CD4-positive, alpha-beta memory T cell (primary cell): ENCODE data around the gene CALR. TPM values are rescaled to one million over a fixed set of nuclear protein-coding genes. Genes with fewer than 3 reads are reported as not detected.
"Not testable (repeated sequence)": the region's sequence is repeated elsewhere in the genome, so short reads cannot be mapped to it uniquely, and the experiment has no call there.

Experiments used
- CTCF ChIA-PET: fragments of 350-600 bp; sonication (Branson Sonifier 250); formaldehyde crosslinking; loops from one replicate; lab custom pipeline; 2021; ENCODE audit warnings: inconsistent platforms; ENCODE audit not compliant: partially characterized antibody; lab: Charles Lee
- POLR2A ChIA-PET: fragments of 350-600 bp; sonication (Branson Sonifier 250); formaldehyde crosslinking; loops from one replicate; lab custom pipeline; 2021; ENCODE audit not compliant: partially characterized antibody; lab: Charles Lee
- DNase-seq, 5 donors: peaks; one replicate each; pipeline versions ENCODE4 v3.0.0 to v3.0.0-alpha.2; 2020 to 2022; ENCODE audit warnings: mixed read lengths in 1 of 5
- H3K27ac ChIP-seq: one replicate; pipeline ENCODE4 v1.7.0; 2013; ENCODE audit warnings: low read depth, low read length
- H3K27me3 ChIP-seq: 2 replicates; pipeline ENCODE4 v1.7.0; 2013; ENCODE audit warnings: mild to moderate bottlenecking, low read length, moderate library complexity; ENCODE audit not compliant: insufficient read depth
- H3K36me3 ChIP-seq: 2 replicates; pipeline ENCODE4 v1.7.0; 2013; ENCODE audit warnings: mild to moderate bottlenecking, low read length, moderate library complexity; ENCODE audit not compliant: insufficient read depth
- H3K4me1 ChIP-seq: 2 replicates; pipeline ENCODE4 v1.7.0; 2013; ENCODE audit warnings: mild to moderate bottlenecking, low read length, moderate library complexity; ENCODE audit not compliant: insufficient read depth
- H3K4me3 ChIP-seq, 2 donors: one replicate each; pipeline ENCODE4 v1.7.0; 2013; ENCODE audit warnings: low read length in 2 of 2, mild to moderate bottlenecking in 1 of 2
- H3K9me3 ChIP-seq, 2 donors: one replicate each; pipeline ENCODE4 v1.7.0; 2013; ENCODE audit warnings: low read length in 2 of 2, control low read depth in 1 of 2; ENCODE audit not compliant: control insufficient read depth in 1 of 2
- H3K27ac Mint-ChIP-seq, 7 donors: one replicate each; pipeline ENCODE4 v1.8.0; 2020 to 2021; ENCODE audit warnings: mixed read lengths in 7 of 7, mild to moderate bottlenecking in 6 of 7, inconsistent platforms in 3 of 7, moderate library complexity in 3 of 7
- H3K27me3 Mint-ChIP-seq, 2 donors: one replicate each; pipeline ENCODE4 v1.8.0; 2020 to 2021; ENCODE audit warnings: mixed read lengths in 2 of 2
- H3K36me3 Mint-ChIP-seq, 2 donors: one replicate each; pipeline ENCODE4 v1.8.0; 2020 to 2021; ENCODE audit warnings: mixed read lengths in 2 of 2, inconsistent platforms in 1 of 2, mild to moderate bottlenecking in 1 of 2
- H3K4me1 Mint-ChIP-seq, 4 donors: one replicate each; pipeline ENCODE4 v1.8.0; 2020 to 2021; ENCODE audit warnings: mixed read lengths in 4 of 4, mild to moderate bottlenecking in 1 of 4
- H3K4me3 Mint-ChIP-seq, 8 donors: one replicate each; pipeline ENCODE4 v1.8.0; 2020 to 2021; ENCODE audit warnings: mixed read lengths in 8 of 8, mild to moderate bottlenecking in 7 of 8, moderate library complexity in 6 of 8, inconsistent platforms in 3 of 8
- H3K9me3 Mint-ChIP-seq, 8 donors: one replicate each; pipeline ENCODE4 v1.8.0; 2020 to 2021; ENCODE audit warnings: mixed read lengths in 8 of 8, mild to moderate bottlenecking in 5 of 8, inconsistent platforms in 3 of 8, moderate library complexity in 1 of 8
- intact Hi-C: fragments of 100-400 bp; cut with micrococcal nuclease; formaldehyde crosslinking; loops from one replicate; pipeline ENCODE4 v1.15.1; 2023
- polyA plus RNA-seq, 2 donors: library from polyadenylated mRNA; unstranded; fragments of 300-500 nt; fragmentation: Illumina TruSeq; gene quantifications; one replicate each; pipeline ENCODE4 v1.2.3, GENCODE V29; 2021
- total RNA-seq, 2 experiments: library from RNA; stranded (reverse); gene quantifications; one replicate each; pipeline ENCODE4 v1.2.3, GENCODE V29; 2021

CALR gene
- total and polyA plus RNA-seq, 4 experiments from 2014 or later, result 87.5 to 499 (median 318) TPM

DNA sequence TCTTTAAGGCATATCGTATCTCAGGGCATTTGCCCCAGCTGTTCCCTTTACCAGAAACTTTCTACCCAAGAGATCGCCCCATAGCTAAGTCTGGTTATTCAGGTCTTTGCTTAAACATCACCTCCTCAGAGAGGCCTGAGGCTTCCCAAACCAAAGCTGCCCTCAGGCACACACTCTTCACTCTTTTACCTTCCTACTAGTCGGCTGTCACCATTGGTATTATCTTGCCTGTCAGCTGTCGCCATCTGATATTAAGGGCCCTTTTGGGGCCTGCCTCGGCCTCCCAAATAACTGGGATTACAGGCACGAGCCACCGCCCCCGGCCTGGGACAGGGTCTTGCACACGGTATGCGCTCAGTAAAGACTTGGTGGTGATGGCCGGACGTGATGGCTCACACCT lies 17.6 kb downstream of the CALR start:
- intact Hi-C loops, result no loop called here
- no peaks in the 10 kb centered on the region for H3K27me3 ChIP-seq
- H3K27me3 Mint-ChIP-seq, result no peaks in the 10 kb centered on the region
- peak overlapping the region; percentile 78 for H3K27ac ChIP-seq
- no peaks in the 10 kb centered on the region for H3K9me3 ChIP-seq
- H3K9me3 Mint-ChIP-seq, result no peaks in the 10 kb centered on the region
- H3K4me1 ChIP-seq, result peaks cover 28% of the 10 kb centered on the region
- H3K4me3 ChIP-seq, result no peak overlapping the region
- H3K36me3 Mint-ChIP-seq, result peaks cover 13 to 40% of the 10 kb centered on the region in 2 donors
- CTCF ChIA-PET, result interaction anchor here (1.2 to 4.3 kb wide), 3 partner anchors 9 to 71 kb away, joined by 5 to 35 read pairs (median 5); no protein-coding TSS in a partner anchor
- peaks cover 12% of the 10 kb centered on the region for H3K36me3 ChIP-seq
- POLR2A ChIA-PET, result interaction anchor here (1.0 to 2.2 kb wide), 8 partner anchors 8 to 196 kb away, joined by 3 to 8 read pairs (median 4); partner anchors contain the start of genes CALR and SYCE2
- no peak for DNase-seq
- peak overlapping the region; percentile 83 to 88 (median 87) for H3K4me3 Mint-ChIP-seq
- peak overlapping the region; percentile 77 to 94 (median 90) for H3K27ac Mint-ChIP-seq
- H3K4me1 Mint-ChIP-seq, result peaks cover 12 to 25% (median 21%) of the 10 kb centered on the region in 4 donors

GRCh38 chr19:12956446-12957388 lies 18.3 kb downstream of the CALR start, which contains the start of gene GADD45GIP1:
Gene GADD45GIP1 (minus strand): TSS chr19:12957223. CDS start chr19:12957212, 11 bp downstream.
- Mint-ChIP-seq H3K27ac (peak within 1 kb of the TSS; percentile 91 to 94 (median 93)), H3K27me3 (no peaks in the 10 kb centered on the region), H3K9me3 (no peaks in the 10 kb centered on the region), H3K4me1 (peaks cover 12 to 25% (median 21%) of the 10 kb centered on the region in 4 donors), H3K36me3 (peaks cover 6 to 35% of the 10 kb centered on the region in 2 donors), H3K4me3 (peak within 1 kb of the TSS; percentile 88 to 93 (median 90))
- H3K36me3 ChIP-seq, result peaks cover 10% of the 10 kb centered on the region
- POLR2A ChIA-PET, result interaction anchor here (0.6 to 2.2 kb wide), 14 partner anchors 9 to 225 kb away, joined by 3 to 8 read pairs (median 4); partner anchors contain the start of genes CALR, GCDH and SYCE2
- H3K9me3 ChIP-seq, result no peaks in the 10 kb centered on the region
- H3K27ac ChIP-seq, result peak within 1 kb of the TSS; percentile 78
- CTCF ChIA-PET, result interaction anchor here (1.2 to 4.3 kb wide), 3 partner anchors 8 to 72 kb away, joined by 5 to 35 read pairs (median 5); no protein-coding TSS in a partner anchor
- peaks cover 28% of the 10 kb centered on the region for H3K4me1 ChIP-seq
- no peaks in the 10 kb centered on the region for H3K27me3 ChIP-seq
- intact Hi-C loops, result loop anchor here (1.0 kb wide), 1 partner anchor 11 kb away; the partner anchor contains the start of gene RAD23A
- H3K4me3 ChIP-seq, result peak within 1 kb of the TSS; percentile 45 to 79
- DNase-seq, result peak; percentile 76 to 83 (median 81)

DNA sequence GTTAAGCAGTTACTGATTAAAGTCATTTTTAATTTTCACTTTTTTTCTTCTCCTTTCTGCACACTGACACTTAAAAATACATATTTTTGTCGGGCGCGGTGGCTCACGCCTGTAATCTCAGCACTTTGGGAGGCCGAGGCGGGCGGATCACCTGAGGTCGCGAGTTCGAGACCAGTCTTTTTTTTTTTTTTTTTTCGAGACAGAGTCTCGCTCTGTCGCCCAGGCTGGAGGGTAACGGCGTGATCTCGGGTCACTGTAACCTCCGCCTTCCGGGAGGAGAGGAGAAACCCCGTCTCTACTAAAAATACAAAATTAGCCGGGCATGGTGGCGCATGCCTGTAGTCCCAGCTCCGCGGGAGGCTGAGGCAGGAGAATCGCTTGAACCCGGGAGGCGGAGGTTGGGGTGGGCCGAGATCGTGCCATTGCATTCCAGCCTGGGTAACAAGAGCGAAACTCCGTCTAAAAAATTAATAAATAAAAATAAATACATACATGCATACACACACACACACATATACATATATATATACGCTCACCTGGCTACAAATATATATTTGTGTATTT lies 19.1 kb downstream of the CALR start:
- intact Hi-C loops, result loop anchor here (1.0 kb wide), 1 partner anchor 12 kb away; the partner anchor contains the start of gene RAD23A
- not testable (repeated sequence) for DNase-seq, H3K9me3 Mint-ChIP-seq, H3K36me3 ChIP-seq, H3K27me3 Mint-ChIP-seq, H3K27me3 ChIP-seq, H3K9me3 ChIP-seq
- POLR2A ChIA-PET, result interaction anchor here (0.6 to 2.2 kb wide), 14 partner anchors 8 to 226 kb away, joined by 3 to 7 read pairs (median 4); partner anchors contain the start of genes CALR and GCDH
- Mint-ChIP-seq H3K36me3 (peaks cover 4 to 31% of the 10 kb centered on the region in 2 donors), H3K4me3 (peak overlapping the region; percentile 87 to 93 (median 90)), H3K27ac (peak overlapping the region; percentile 89 to 94 (median 92)), H3K4me1 (peaks cover 12 to 25% (median 21%) of the 10 kb centered on the region in 4 donors)
- CTCF ChIA-PET, result interaction anchor here (1.3 kb wide), 1 partner anchor 72 kb away, joined by 5 read pairs; no protein-coding TSS in a partner anchor
- Histone ChIP-seq H3K4me3 (peak overlapping the region; percentile 45 to 79), H3K4me1 (peaks cover 28% of the 10 kb centered on the region), H3K27ac (peak overlapping the region; percentile 78)

DNA sequence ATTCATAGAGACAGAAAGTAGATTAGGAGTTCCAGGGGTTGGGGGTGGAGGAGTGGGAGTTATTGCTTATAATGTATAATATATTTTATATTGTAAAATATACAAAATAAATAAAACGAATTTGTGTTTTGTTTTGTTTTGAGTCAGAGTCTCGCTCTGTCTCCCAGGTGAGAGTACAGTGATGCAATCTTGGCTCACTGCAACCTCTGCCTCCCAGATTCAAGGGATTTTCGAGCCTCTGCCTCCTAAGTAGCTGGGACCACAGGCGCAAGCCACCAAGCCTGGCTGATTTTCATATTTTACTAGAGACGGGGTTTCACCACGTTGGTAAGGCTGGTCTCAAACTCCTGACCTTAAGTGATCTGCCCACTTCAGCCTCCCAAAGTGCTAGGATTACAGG lies 21.1 kb downstream of the CALR start:
- Histone ChIP-seq H3K4me3 (no peak overlapping the region), H3K27me3 (no peaks in the 10 kb centered on the region), H3K9me3 (no peaks in the 10 kb centered on the region), H3K4me1 (peaks cover 24% of the 10 kb centered on the region), H3K27ac (no peak overlapping the region), H3K36me3 (no peaks in the 10 kb centered on the region)
- Mint-ChIP-seq H3K4me3 (no peak overlapping the region), H3K36me3 (peaks cover 2 to 17% of the 10 kb centered on the region in 2 donors), H3K4me1 (peaks cover 12 to 22% (median 18%) of the 10 kb centered on the region in 4 donors), H3K9me3 (peaks cover 0 to 1% (median 0%) of the 10 kb centered on the region in 8 donors), H3K27ac (no peak overlapping the region), H3K27me3 (no peaks in the 10 kb centered on the region)
- ChIA-PET CTCF (interaction anchor here (0.6 to 1.7 kb wide), 3 partner anchors 20 to 101 kb away, joined by 3 to 5 read pairs (median 4); no protein-coding TSS in a partner anchor), POLR2A (no interaction called here)
- intact Hi-C loops, result no loop called here
- no peak for DNase-seq

- peak overlapping the region; percentile 61 to 65 for H3K4me3 ChIP-seq
- peak; percentile 74 to 83 (median 77) for DNase-seq
- H3K4me1 ChIP-seq, result peaks cover 4% of the 10 kb centered on the region
- peak overlapping the region; percentile 87 to 96 (median 92) for H3K4me3 Mint-ChIP-seq
- no peaks in the 10 kb centered on the region for H3K36me3 Mint-ChIP-seq
- POLR2A ChIA-PET, result interaction anchor here (0.5 to 2.4 kb wide), 19 partner anchors 8 to 242 kb away, joined by 3 to 31 read pairs (median 4); partner anchors contain the start of genes CALR, DNASE2, GADD45GIP1 and GCDH
- CTCF ChIA-PET, result interaction anchor here (0.7 to 4.4 kb wide), 48 partner anchors 9 to 353 kb away, joined by 3 to 166 read pairs (median 5); partner anchors contain the start of genes CALR, DNASE2, FARSA and GCDH
- H3K9me3 ChIP-seq, result no peaks in the 10 kb centered on the region
- H3K27me3 Mint-ChIP-seq, result no peaks in the 10 kb centered on the region
- intact Hi-C loops, result loop anchor here (1.0 kb wide), 4 partner anchors 27 to 80 kb away; partner anchors contain the start of genes CALR, GCDH and SYCE2
- H3K27me3 ChIP-seq, result no peaks in the 10 kb centered on the region
- no peaks in the 10 kb centered on the region for H3K36me3 ChIP-seq
- peak overlapping the region; percentile 38 to 92 (median 74) for H3K27ac Mint-ChIP-seq
- peak overlapping the region; percentile 50 for H3K27ac ChIP-seq
- H3K9me3 Mint-ChIP-seq, result peaks cover 0 to 1% (median 0%) of the 10 kb centered on the region in 8 donors
- H3K4me1 Mint-ChIP-seq, result peaks cover 5 to 10% (median 6%) of the 10 kb centered on the region in 4 donors
Measured at GRCh38 chr19:12965017-12965811, 26.8 kb downstream of the CALR start.

GRCh38 chr19:12965812-12966135 lies 27.4 kb downstream of the CALR start:
- peak overlapping the region in 6 of 8 donors; percentile 62 to 94 (median 73) for H3K4me3 Mint-ChIP-seq

More at GRCh38 chr19:12965812-12966135, 27.4 kb downstream of the CALR start:
- H3K9me3 ChIP-seq, result no peaks in the 10 kb centered on the region
- H3K4me1 ChIP-seq, result peaks cover 4% of the 10 kb centered on the region
- Mint-ChIP-seq H3K36me3 (no peaks in the 10 kb centered on the region), H3K9me3 (peaks cover 0 to 1% (median 0%) of the 10 kb centered on the region in 8 donors), H3K27ac (peak overlapping the region in 3 of 7 donors; percentile 57 to 88 (median 74)), H3K27me3 (peaks cover 0 to under 1% of the 10 kb centered on the region in 2 donors), H3K4me1 (peaks cover 5 to 10% (median 6%) of the 10 kb centered on the region in 4 donors)
- peak overlapping the region; percentile 50 for H3K27ac ChIP-seq
- no peak for DNase-seq
- POLR2A ChIA-PET, result interaction anchor here (0.6 to 2.4 kb wide), 18 partner anchors 9 to 243 kb away, joined by 3 to 31 read pairs (median 4); partner anchors contain the start of genes CALR, DNASE2, GADD45GIP1 and GCDH
- no peaks in the 10 kb centered on the region for H3K27me3 ChIP-seq
- CTCF ChIA-PET, result interaction anchor here (0.7 to 4.4 kb wide), 48 partner anchors 8 to 353 kb away, joined by 3 to 166 read pairs (median 5); partner anchors contain the start of genes CALR, DNASE2, FARSA and GCDH
- no peak overlapping the region for H3K4me3 ChIP-seq
- no peaks in the 10 kb centered on the region for H3K36me3 ChIP-seq
- intact Hi-C loops, result loop anchor here (1.0 kb wide), 4 partner anchors 27 to 80 kb away; partner anchors contain the start of genes CALR, GCDH and SYCE2
